HCT116 (cell line): ENCODE data around the gene TXNDC17. TPM values are rescaled to one million over a fixed set of nuclear protein-coding genes. Genes with fewer than 3 reads are reported as not detected.

ENCODE experiments used
- ATAC-seq: fragments of 200-7000 bp; cut with Tn5 transposase; 2 replicates; pipeline ENCODE4 v1.9.1; 2020; ENCODE audit warnings: mild to moderate bottlenecking, moderate library complexity
- BruUV-seq: library from RNA; stranded (reverse); fragments of 400-500 nt; replicated peaks from 2 replicates; lab custom pipeline; 2021; lab: Mats Ljungman, UMichigan
- CTCF ChIA-PET: fragments of 300-600 bp; sonication (Branson Sonifier 250); formaldehyde crosslinking; loops from one replicate; lab custom pipeline; 2021; ENCODE audit warnings: antibody characterized with exemption; lab: Charles Lee
- POLR2A ChIA-PET: fragments of 300-600, 350-600 bp; sonication (Branson Sonifier 250); formaldehyde crosslinking; loops from one replicate; lab custom pipeline; 2021; ENCODE audit warnings: antibody characterized with exemption; lab: Charles Lee
- RAD21 ChIA-PET, 2 experiments: fragments of 300-600 bp; sonication (Branson Sonifier 250); formaldehyde crosslinking; loops; one replicate each; lab custom pipeline; 2023; ENCODE audit warnings: low total read pairs in 2 of 2; ENCODE audit not compliant: uncharacterized antibody in 2 of 2, unreplicated experiment in 2 of 2, low non-redundant PET in 1 of 2; lab: Charles Lee
- DNase-seq: peaks from one replicate; pipeline ENCODE4 v3.0.0-alpha.2; 2010; ENCODE audit warnings: low read depth, low spot score
- H2AFZ ChIP-seq: fragments of 200-600 bp; shearing (Covaris generic), sonication (generic); 2 replicates; pipeline ENCODE4 v1.6.1; 2017; ENCODE audit warnings: low read depth, mixed run types, mixed read lengths, antibody characterized with exemption, low read length; ENCODE audit not compliant: poor library complexity, severe bottlenecking
- H3K27ac ChIP-seq: 2 replicates; pipeline ENCODE4 v1.5.1; 2012; ENCODE audit warnings: low read depth, low read length
- H3K27me3 ChIP-seq: fragments of 200-600 bp; sonication (generic); 2 replicates; pipeline ENCODE4 v1.6.1; 2016; ENCODE audit warnings: mixed run types, low read length, mixed read lengths; ENCODE audit not compliant: insufficient read depth
- H3K36me3 ChIP-seq, 2 experiments: fragments of 200-500 bp in 1 of 2; fragments of 200-600 bp in 1 of 2; sonication (Bioruptor generic) in 1 of 2; sonication (generic) in 1 of 2; 2 replicates each; pipeline versions ENCODE4 v1.5.1 to v1.6.1; 2014 to 2016; ENCODE audit warnings: low read length in 2 of 2, inconsistent platforms in 1 of 2, mixed read lengths in 1 of 2, mixed run types in 1 of 2; ENCODE audit not compliant: insufficient read depth in 2 of 2, control insufficient read depth in 1 of 2
- H3K4me1 ChIP-seq, 2 experiments: fragments of 200-600 bp in 1 of 2; sonication (generic) in 1 of 2; 2 replicates each; pipeline versions ENCODE4 v1.5.1 to v1.6.1; 2012 to 2017; ENCODE audit warnings: low read length in 2 of 2, inconsistent platforms in 1 of 2, mild to moderate bottlenecking in 1 of 2, mixed read lengths in 1 of 2, mixed run types in 1 of 2, moderate library complexity in 1 of 2; ENCODE audit not compliant: insufficient read depth in 2 of 2, control insufficient read depth in 1 of 2
- H3K4me2 ChIP-seq: fragments of 200-600 bp; sonication (generic); 2 replicates; pipeline ENCODE4 v1.6.1; 2017; ENCODE audit warnings: mixed run types, low read length, mixed read lengths
- H3K4me3 ChIP-seq, 2 experiments: fragments of 200-600 bp in 1 of 2; sonication (generic) in 1 of 2; replicated peaks in 1 of 2; 2 replicates each; pipeline ENCODE4 v1.5.1; 2011 to 2016; ENCODE audit warnings: low read length in 2 of 2, control low read depth in 1 of 2, low read depth in 1 of 2, mild to moderate bottlenecking in 1 of 2, mixed read lengths in 1 of 2, mixed run types in 1 of 2
- H3K79me2 ChIP-seq: fragments of 200-600 bp; sonication (generic); 2 replicates; pipeline ENCODE4 v1.6.1; 2017; ENCODE audit warnings: mild to moderate bottlenecking, mixed run types, low read length, moderate library complexity, mixed read lengths; ENCODE audit not compliant: insufficient read depth
- H3K9ac ChIP-seq: fragments of 200-600 bp; sonication (generic); 2 replicates; pipeline ENCODE4 v1.6.1; 2016; ENCODE audit warnings: low read length, mixed read lengths
- H3K9me2 ChIP-seq: fragments of 200-600 bp; sonication (generic), shearing (Covaris generic); 2 replicates; pipeline ENCODE4 v1.6.1; 2017; ENCODE audit warnings: mixed run types, mild to moderate bottlenecking, moderate library complexity; ENCODE audit not compliant: insufficient read depth
- H3K9me3 ChIP-seq, 2 experiments: fragments of 200-500 bp in 1 of 2; fragments of 200-600 bp in 1 of 2; sonication (Bioruptor generic) in 1 of 2; sonication (generic) in 1 of 2; 2 replicates each; pipeline ENCODE4 v1.6.1; 2014 to 2017; ENCODE audit warnings: low read length in 2 of 2, mixed read lengths in 2 of 2, inconsistent platforms in 1 of 2, low read depth in 1 of 2, mild to moderate bottlenecking in 1 of 2, mixed run types in 1 of 2, moderate library complexity in 1 of 2; ENCODE audit not compliant: control insufficient read depth in 1 of 2, insufficient read depth in 1 of 2
- H4K20me1 ChIP-seq: fragments of 200-600 bp; sonication (generic), shearing (Covaris generic); 2 replicates; pipeline ENCODE4 v1.6.1; 2017; ENCODE audit warnings: mixed run types, mild to moderate bottlenecking, moderate library complexity; ENCODE audit not compliant: insufficient read depth
- CBX3 ChIP-seq: IDR thresholded peaks from 2 replicates; pipeline ENCODE4 v1.6.1; 2012; ENCODE audit warnings: low read depth
- SP1 ChIP-seq: IDR thresholded peaks from 2 replicates; pipeline ENCODE4 v1.6.1; 2012; ENCODE audit warnings: low read depth
- YY1 ChIP-seq: IDR thresholded peaks from 2 replicates; pipeline ENCODE4 v1.6.1; 2011; ENCODE audit warnings: low read length, low read depth, moderate library complexity, mild to moderate bottlenecking; ENCODE audit not compliant: insufficient replicate concordance; ENCODE audit errors: extremely low read depth
- intact Hi-C: fragments of 100-400 bp; cut with micrococcal nuclease; formaldehyde crosslinking; loops from 2 replicates; pipeline ENCODE4 v1.10.0; 2022
- total RNA-seq: library from RNA; stranded (reverse); gene quantifications from one replicate; pipeline ENCODE4 v1.2.1, GENCODE V29; 2021; ENCODE audit not compliant: unreplicated experiment

TXNDC17 gene
- total RNA-seq, 1 experiment from 2014 or later, result 121 TPM

- peaks cover 20% of the 10 kb centered on the region for H3K79me2 ChIP-seq
- H3K4me1 ChIP-seq, result peaks cover 7 to 12% of the 10 kb centered on the region in 2 experiments; a peak in 2 of 4 replicates
- TF ChIP-seq YY1 (no peak), CBX3 (no peak)
- DNase-seq (no peak), ATAC-seq (no peak)
- H3K9me3 ChIP-seq, result no peaks in the 10 kb centered on the region
- ChIA-PET CTCF (no interaction called here), POLR2A (no interaction called here), RAD21 (no interaction called here)
- H2AFZ ChIP-seq, result no peak overlapping the region
- intact Hi-C loops, result no loop called here
- H3K36me3 ChIP-seq, result peaks cover 17 to 23% of the 10 kb centered on the region in 2 experiments; a peak in 3 of 4 replicates
- no TSS peak for BruUV-seq
- no peak overlapping the region for H3K4me2 ChIP-seq
- H3K27ac ChIP-seq, result no peak overlapping the region
- no peaks in the 10 kb centered on the region for H4K20me1 ChIP-seq
- no peaks in the 10 kb centered on the region for H3K9me2 ChIP-seq
- H3K27me3 ChIP-seq, result no peaks in the 10 kb centered on the region
- H3K4me3 ChIP-seq, result no peak overlapping the region
- H3K9ac ChIP-seq, result no peak overlapping the region
Measured at GRCh38 chr17:6636105-6636504, 4.8 kb upstream of the TXNDC17 start.

- Histone ChIP-seq H3K79me2 (peaks cover 27% of the 10 kb centered on the region), H3K27ac (no peak overlapping the region), H2AFZ (no peak overlapping the region), H3K27me3 (no peaks in the 10 kb centered on the region), H3K4me1 (peaks cover 7 to 15% of the 10 kb centered on the region in 2 experiments; a peak in 3 of 4 replicates), H3K9me2 (no peaks in the 10 kb centered on the region), H3K4me2 (no peak overlapping the region), H3K9me3 (no peaks in the 10 kb centered on the region), H3K36me3 (peaks cover 17 to 18% of the 10 kb centered on the region in 2 experiments; a peak in 3 of 4 replicates), H3K9ac (no peak overlapping the region), H3K4me3 (no peak overlapping the region), H4K20me1 (no peaks in the 10 kb centered on the region)
- CTCF ChIA-PET, result no interaction called here
- intact Hi-C loops, result no loop called here
- BruUV-seq, result no TSS peak
- no peak for TF ChIP-seq SP1
- ATAC-seq (no peak), DNase-seq (no peak)
- RAD21 ChIA-PET, result no interaction called here
- POLR2A ChIA-PET, result no interaction called here
Measured at GRCh38 chr17:6636616-6637457, 4.0 kb upstream of the TXNDC17 start.
